ENCODE results near the gene BEST3. TPM values are rescaled to one million over a fixed set of nuclear protein-coding genes. Genes with fewer than 3 reads are reported as not detected.

BEST3 gene
- total and polyA plus RNA-seq, 2 donors (not counting 1 experiment from before 2014, with no cell fraction given), result not detected

- ChIA-PET POLR2A (no interaction called here), CTCF (no interaction called here)
- Histone ChIP-seq H3K27ac (ENCODE audit: low read length in 2 of 2) (no peak overlapping the region), H3K4me3 (ENCODE audit: control extremely low read depth in 1 of 5, extremely low read depth in 1 of 5, insufficient read depth in 1 of 5, low read depth in 2 of 5, low read length in 4 of 5) (no peak overlapping the region), H3K9ac (ENCODE audit: low read length) (no peak overlapping the region), H3K36me3 (replicated peaks in 1 of 2; ENCODE audit: control extremely low read depth in 1 of 2, control insufficient read depth in 1 of 2, extremely low read depth in 1 of 2, insufficient read depth in 2 of 2, low read length in 1 of 2) (no peaks in the 10 kb centered on the region), H4K20me1 (ENCODE audit: control insufficient read depth, insufficient read depth, low read length, poor library complexity, severe bottlenecking) (no peaks in the 10 kb centered on the region), H3K4me1 (ENCODE audit: control insufficient read depth in 2 of 2, insufficient read depth in 2 of 2, low read length in 2 of 2) (no peaks in the 10 kb centered on the region), H2AFZ (ENCODE audit: insufficient read depth, low read depth, low read length, poor library complexity, severe bottlenecking) (no peak overlapping the region), H3K4me2 (replicated peaks; ENCODE audit: low read depth, low read length, poor library complexity, severe bottlenecking) (no peak overlapping the region), H3K9me3 (ENCODE audit: control extremely low read depth in 1 of 3, control insufficient read depth in 2 of 3, insufficient read depth in 1 of 3, low read length in 2 of 3) (no peaks in the 10 kb centered on the region), H3K27me3 (replicated peaks in 1 of 4; ENCODE audit: control extremely low read depth in 1 of 4, control insufficient read depth in 3 of 4, insufficient read depth in 4 of 4, low read length in 3 of 4) (no peaks in the 10 kb centered on the region), H3K79me2 (ENCODE audit: control insufficient read depth, insufficient read depth, low read length) (no peaks in the 10 kb centered on the region)
- no peak for ATAC-seq (ENCODE audit: low read depth)
- Mint-ChIP-seq H3K4me1 (no peaks in the 10 kb centered on the region), H3K9me3 (ENCODE audit: insufficient read depth) (no peaks in the 10 kb centered on the region), H3K4me3 (no peak overlapping the region), H3K27ac (no peak overlapping the region), H3K27me3 (peaks cover 35% of the 10 kb centered on the region)
- intact Hi-C loops (cut with micrococcal nuclease), result no loop called here
- DNase-seq, result no peak
- no CpG with 5 or more reads among the region's 2 CpGs for WGBS (ENCODE audit: insufficient coverage)
- TF ChIP-seq EZH2 (IDR thresholded peaks at IDR 0.05; ENCODE audit: borderline replicate concordance, insufficient read depth, low read depth, low read length, poor library complexity, severe bottlenecking) (no peak), CTCF (IDR thresholded peaks at IDR 0.05) (no peak)
Observed at GRCh38 chr12:69689638-69690037, 9.5 kb downstream of the BEST3 start.

- H3K9me3 ChIP-seq (ENCODE audit: control extremely low read depth in 1 of 3, control insufficient read depth in 2 of 3, insufficient read depth in 1 of 3, low read length in 2 of 3), result no peaks in the 10 kb centered on the region
- no peak overlapping the region for H3K4me3 Mint-ChIP-seq
- H3K27ac ChIP-seq (ENCODE audit: low read length in 2 of 2), result no peak overlapping the region
- no peak overlapping the region for H2AFZ ChIP-seq (ENCODE audit: insufficient read depth, low read depth, low read length, poor library complexity, severe bottlenecking)
- WGBS (ENCODE audit: insufficient coverage), result 45% methylated on average over 9 of the region's 14 CpGs
- no peak overlapping the region for H3K4me3 ChIP-seq (ENCODE audit: control extremely low read depth in 1 of 5, extremely low read depth in 1 of 5, insufficient read depth in 1 of 5, low read depth in 2 of 5, low read length in 4 of 5)
- intact Hi-C loops (cut with micrococcal nuclease), result no loop called here
- peaks cover 44% of the 10 kb centered on the region for H3K27me3 Mint-ChIP-seq
- POLR2A ChIA-PET, result no interaction called here
- H3K79me2 ChIP-seq (ENCODE audit: control insufficient read depth, insufficient read depth, low read length), result no peaks in the 10 kb centered on the region
- H4K20me1 ChIP-seq (ENCODE audit: control insufficient read depth, insufficient read depth, low read length, poor library complexity, severe bottlenecking), result no peaks in the 10 kb centered on the region
- no peaks in the 10 kb centered on the region for H3K36me3 ChIP-seq (replicated peaks in 1 of 2; ENCODE audit: control extremely low read depth in 1 of 2, control insufficient read depth in 1 of 2, extremely low read depth in 1 of 2, insufficient read depth in 2 of 2, low read length in 1 of 2)
- CTCF ChIA-PET, result no interaction called here
- DNase-seq (no peak), ATAC-seq (ENCODE audit: low read depth) (no peak)
- H3K27ac Mint-ChIP-seq, result no peak overlapping the region
- H3K27me3 ChIP-seq (replicated peaks in 1 of 4; ENCODE audit: control extremely low read depth in 1 of 4, control insufficient read depth in 3 of 4, insufficient read depth in 4 of 4, low read length in 3 of 4), result no peaks in the 10 kb centered on the region
- no peaks in the 10 kb centered on the region for H3K4me1 ChIP-seq (ENCODE audit: control insufficient read depth in 2 of 2, insufficient read depth in 2 of 2, low read length in 2 of 2)
- no peaks in the 10 kb centered on the region for H3K4me1 Mint-ChIP-seq
- no peak overlapping the region for H3K4me2 ChIP-seq (replicated peaks; ENCODE audit: low read depth, low read length, poor library complexity, severe bottlenecking)
- TF ChIP-seq CTCF (IDR thresholded peaks at IDR 0.05), result no peak
- TF ChIP-seq EZH2 (IDR thresholded peaks at IDR 0.05; ENCODE audit: borderline replicate concordance, insufficient read depth, low read depth, low read length, poor library complexity, severe bottlenecking), result no peak
- H3K9me3 Mint-ChIP-seq (ENCODE audit: insufficient read depth), result no peaks in the 10 kb centered on the region
- H3K9ac ChIP-seq (ENCODE audit: low read length), result no peak overlapping the region
Observed at GRCh38 chr12:69688471-69689427, 10.4 kb downstream of the BEST3 start.
